Liver (tissue), 9 donors: ENCODE data around the gene VMAC. TPM values are rescaled to one million over a fixed set of nuclear protein-coding genes. Genes with fewer than 3 reads are reported as not detected.

Experiments
- DNase-seq: peaks from one replicate; pipeline ENCODE4 v3.0.0-alpha.2; 2017; ENCODE audit warnings: low spot score
- H3K27ac ChIP-seq, 2 donors: one replicate each; pipeline ENCODE4 v1.7.0; 2013; ENCODE audit warnings: inconsistent platforms in 2 of 2, low read length in 2 of 2, control low read depth in 1 of 2, low read depth in 1 of 2, mild to moderate bottlenecking in 1 of 2
- H3K27me3 ChIP-seq, 4 donors: one replicate each; pipeline versions ENCODE4 v1.6.1 to v1.7.0; 2013; ENCODE audit warnings: low read length in 3 of 4, inconsistent platforms in 1 of 4, mild to moderate bottlenecking in 1 of 4, moderate library complexity in 1 of 4; ENCODE audit not compliant: control insufficient read depth in 4 of 4, insufficient read depth in 4 of 4
- H3K36me3 ChIP-seq, 4 donors: one replicate each; pipeline versions ENCODE4 v1.6.1 to v1.7.0; 2013; ENCODE audit warnings: low read length in 3 of 4, mild to moderate bottlenecking in 3 of 4, low read depth in 1 of 4, moderate library complexity in 1 of 4; ENCODE audit not compliant: control insufficient read depth in 4 of 4, insufficient read depth in 3 of 4
- H3K4me1 ChIP-seq, 4 donors: one replicate each; pipeline versions ENCODE4 v1.6.1 to v1.7.0; 2013; ENCODE audit warnings: low read length in 3 of 4, mild to moderate bottlenecking in 3 of 4, moderate library complexity in 1 of 4; ENCODE audit not compliant: control insufficient read depth in 4 of 4, insufficient read depth in 4 of 4
- H3K4me3 ChIP-seq, 3 donors: one replicate each; pipeline versions ENCODE4 v1.6.1 to v1.7.0; 2013; ENCODE audit warnings: low read length in 3 of 3, control low read depth in 1 of 3, low read depth in 1 of 3, mild to moderate bottlenecking in 1 of 3
- H3K9ac ChIP-seq, 2 donors: one replicate each; pipeline ENCODE4 v1.7.0; 2013; ENCODE audit warnings: low read length in 2 of 2, mild to moderate bottlenecking in 2 of 2, moderate library complexity in 2 of 2, control low read depth in 1 of 2, low read depth in 1 of 2
- H3K9me3 ChIP-seq, 4 donors: one replicate each; pipeline versions ENCODE4 v1.6.1 to v1.7.0; 2013; ENCODE audit warnings: low read length in 3 of 4; ENCODE audit not compliant: control insufficient read depth in 4 of 4
- ATF3 ChIP-seq: IDR thresholded peaks from 2 replicates; pipeline ENCODE4 v1.6.1; 2016; ENCODE audit warnings: antibody characterized with exemption
- EGR1 ChIP-seq, 2 donors: IDR thresholded peaks; 2 replicates each; pipeline ENCODE4 v1.6.1; 2016 to 2018; ENCODE audit warnings: antibody characterized with exemption in 2 of 2, low read depth in 2 of 2
- FOXA1 ChIP-seq: IDR thresholded peaks from 2 replicates; pipeline ENCODE4 v1.6.1; 2016; ENCODE audit warnings: antibody characterized with exemption
- FOXA2 ChIP-seq: IDR thresholded peaks from 2 replicates; pipeline ENCODE4 v1.6.1; 2016; ENCODE audit warnings: antibody characterized with exemption
- GABPA ChIP-seq, 2 donors: IDR thresholded peaks in 1 of 2; conservative IDR thresholded peaks in 1 of 2; 2 replicates each; pipeline ENCODE4 v1.6.1; 2016; ENCODE audit warnings: antibody characterized with exemption in 2 of 2, mild to moderate bottlenecking in 1 of 2, moderate library complexity in 1 of 2
- HNF4A ChIP-seq, 2 donors: conservative IDR thresholded peaks; 2 replicates each; pipeline ENCODE4 v1.6.1; 2016; ENCODE audit warnings: antibody characterized with exemption in 2 of 2, mild to moderate bottlenecking in 2 of 2
- HNF4G ChIP-seq: IDR thresholded peaks from 2 replicates; pipeline ENCODE4 v1.6.1; 2016; ENCODE audit warnings: antibody characterized with exemption
- JUND ChIP-seq, 2 donors: IDR thresholded peaks; 2 replicates each; pipeline ENCODE4 v1.6.1; 2016; ENCODE audit warnings: antibody characterized with exemption in 2 of 2
- NR2F2 ChIP-seq: IDR thresholded peaks from 2 replicates; pipeline ENCODE4 v1.6.1; 2016; ENCODE audit warnings: antibody characterized with exemption
- RAD21 ChIP-seq, 2 donors: IDR thresholded peaks; 2 replicates each; pipeline ENCODE4 v1.6.1; 2016; ENCODE audit warnings: antibody characterized with exemption in 2 of 2, mild to moderate bottlenecking in 2 of 2
- REST ChIP-seq: IDR thresholded peaks from 2 replicates; pipeline ENCODE4 v1.6.1; 2016; ENCODE audit warnings: antibody characterized with exemption, mild to moderate bottlenecking
- RXRA ChIP-seq, 2 donors: IDR thresholded peaks; 2 replicates each; pipeline ENCODE4 v1.6.1; 2017 to 2018; ENCODE audit warnings: antibody characterized with exemption in 2 of 2, mild to moderate bottlenecking in 1 of 2
- SP1 ChIP-seq: IDR thresholded peaks from 2 replicates; pipeline ENCODE4 v1.6.1; 2018; ENCODE audit warnings: antibody characterized with exemption, mild to moderate bottlenecking
- YY1 ChIP-seq: IDR thresholded peaks from 2 replicates; pipeline ENCODE4 v1.6.1; 2016; ENCODE audit warnings: antibody characterized with exemption, mild to moderate bottlenecking
- WGBS: extraction: QIAGEN DNeasy Blood & Tissue Kit; methylation state at CpG from one replicate; pipeline ENCODE4 v1.1.7; 2013; 5-methylcytosine and 5-hydroxymethylcytosine counted together
- polyA plus RNA-seq, 2 donors: library from polyadenylated mRNA; stranded (reverse) in 1 of 2; unstranded in 1 of 2; fragments of 200-250 nt in 1 of 2; fragments of >200 nt in 1 of 2; fragmentation: Nextera tagmentation in 1 of 2; extraction: Ambion mirVana in 1 of 2; gene quantifications; one replicate each; pipeline versions ENCODE4 v1.2.1 to v1.2.3, GENCODE V29; 2013 to 2015
- total RNA-seq, 2 donors: library from RNA; depleted of rRNA; stranded (reverse); fragments of >200 nt; gene quantifications; one replicate each; pipeline ENCODE4 v1.2.3, GENCODE V29; 2014
- TF ChIP-seq, protein P1 (sequence below): IDR thresholded peaks from 2 replicates; pipeline ENCODE4 v1.6.1; 2016; ENCODE audit warnings: antibody characterized with exemption
- TF ChIP-seq, protein P2 (sequence below): fragments of 150-350 bp; IDR thresholded peaks from 2 replicates; pipeline ENCODE4 v1.5.1; 2017; ENCODE audit warnings: improper control_type of control experiment, low read depth, low read length; ENCODE audit not compliant: missing input control
- TF ChIP-seq, protein P3 (sequence below): IDR thresholded peaks from 2 replicates; pipeline ENCODE4 v1.6.1; 2016; ENCODE audit warnings: antibody characterized with exemption
- donor health status: healthy.
- donor health status: healthy.
- donor health status: healthy.
- donor health status: healthy.
- donor health status: healthy.

The VMAC gene
- total and polyA plus RNA-seq, 4 donors, result 1.2 to 7.7 (median 2.6) TPM

GRCh38 chr19:5931251-5931650 is 26.6 kb downstream of the VMAC start:
- no peaks in the 10 kb centered on the region for H3K9me3 ChIP-seq
- H3K9ac ChIP-seq, result no peak overlapping the region
- peaks cover 5 to 14% (median 10%) of the 10 kb centered on the region in 4 donors for H3K4me1 ChIP-seq
- DNase-seq, result no peak
- H3K27me3 ChIP-seq, result no peaks in the 10 kb centered on the region
- 95% methylated on average over 11 of the region's 11 CpGs for WGBS
- no peak for TF ChIP-seq HNF4A (conservative IDR thresholded peaks at IDR 0.05)
- TF ChIP-seq GABPA (IDR thresholded peaks at IDR 0.05 in 1 of 2, conservative IDR thresholded peaks at IDR 0.05 in 1 of 2), result no peak
- TF ChIP-seq SP1, result no peak
- no peak for TF ChIP-seq REST
- no peak for TF ChIP-seq FOXA2
- TF ChIP-seq RXRA (IDR thresholded peaks at IDR 0.05), result no peak
- no peak for TF ChIP-seq ATF3
- TF ChIP-seq JUND (IDR thresholded peaks at IDR 0.05), result no peak
- TF ChIP-seq YY1, result no peak
- TF ChIP-seq RAD21 (IDR thresholded peaks at IDR 0.05), result no peak
- TF ChIP-seq NR2F2, result no peak
- TF ChIP-seq EGR1 (IDR thresholded peaks at IDR 0.05; ENCODE audit: low read depth in 2 of 2), result no peak
- TF ChIP-seq, protein P1, sequence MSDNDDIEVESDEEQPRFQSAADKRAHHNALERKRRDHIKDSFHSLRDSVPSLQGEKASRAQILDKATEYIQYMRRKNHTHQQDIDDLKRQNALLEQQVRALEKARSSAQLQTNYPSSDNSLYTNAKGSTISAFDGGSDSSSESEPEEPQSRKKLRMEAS, result no peak
- TF ChIP-seq, protein P2, sequence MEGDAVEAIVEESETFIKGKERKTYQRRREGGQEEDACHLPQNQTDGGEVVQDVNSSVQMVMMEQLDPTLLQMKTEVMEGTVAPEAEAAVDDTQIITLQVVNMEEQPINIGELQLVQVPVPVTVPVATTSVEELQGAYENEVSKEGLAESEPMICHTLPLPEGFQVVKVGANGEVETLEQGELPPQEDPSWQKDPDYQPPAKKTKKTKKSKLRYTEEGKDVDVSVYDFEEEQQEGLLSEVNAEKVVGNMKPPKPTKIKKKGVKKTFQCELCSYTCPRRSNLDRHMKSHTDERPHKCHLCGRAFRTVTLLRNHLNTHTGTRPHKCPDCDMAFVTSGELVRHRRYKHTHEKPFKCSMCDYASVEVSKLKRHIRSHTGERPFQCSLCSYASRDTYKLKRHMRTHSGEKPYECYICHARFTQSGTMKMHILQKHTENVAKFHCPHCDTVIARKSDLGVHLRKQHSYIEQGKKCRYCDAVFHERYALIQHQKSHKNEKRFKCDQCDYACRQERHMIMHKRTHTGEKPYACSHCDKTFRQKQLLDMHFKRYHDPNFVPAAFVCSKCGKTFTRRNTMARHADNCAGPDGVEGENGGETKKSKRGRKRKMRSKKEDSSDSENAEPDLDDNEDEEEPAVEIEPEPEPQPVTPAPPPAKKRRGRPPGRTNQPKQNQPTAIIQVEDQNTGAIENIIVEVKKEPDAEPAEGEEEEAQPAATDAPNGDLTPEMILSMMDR, result no peak
- no peak for TF ChIP-seq HNF4G
- TF ChIP-seq FOXA1, result no peak
- TF ChIP-seq, protein P3, sequence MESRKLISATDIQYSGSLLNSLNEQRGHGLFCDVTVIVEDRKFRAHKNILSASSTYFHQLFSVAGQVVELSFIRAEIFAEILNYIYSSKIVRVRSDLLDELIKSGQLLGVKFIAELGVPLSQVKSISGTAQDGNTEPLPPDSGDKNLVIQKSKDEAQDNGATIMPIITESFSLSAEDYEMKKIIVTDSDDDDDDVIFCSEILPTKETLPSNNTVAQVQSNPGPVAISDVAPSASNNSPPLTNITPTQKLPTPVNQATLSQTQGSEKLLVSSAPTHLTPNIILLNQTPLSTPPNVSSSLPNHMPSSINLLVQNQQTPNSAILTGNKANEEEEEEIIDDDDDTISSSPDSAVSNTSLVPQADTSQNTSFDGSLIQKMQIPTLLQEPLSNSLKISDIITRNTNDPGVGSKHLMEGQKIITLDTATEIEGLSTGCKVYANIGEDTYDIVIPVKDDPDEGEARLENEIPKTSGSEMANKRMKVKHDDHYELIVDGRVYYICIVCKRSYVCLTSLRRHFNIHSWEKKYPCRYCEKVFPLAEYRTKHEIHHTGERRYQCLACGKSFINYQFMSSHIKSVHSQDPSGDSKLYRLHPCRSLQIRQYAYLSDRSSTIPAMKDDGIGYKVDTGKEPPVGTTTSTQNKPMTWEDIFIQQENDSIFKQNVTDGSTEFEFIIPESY, result no peak
- peaks cover 8 to 54% (median 33%) of the 10 kb centered on the region in 4 donors for H3K36me3 ChIP-seq
- no peak overlapping the region for H3K4me3 ChIP-seq
- H3K27ac ChIP-seq, result no peak overlapping the region
